Stimulated activated naive B cell treated with anti-CD40 and anti-IgM and Interleukin-4, amounts not matched to agents 10 μg/mL and 1 μg/mL and 100 μg/mL, for 72 hours (primary cell): ENCODE results near the gene SLC9C1.

Source experiments
- ATAC-seq, 2 donors: fragments of 150-1000 bp; cut with Tn5 transposase; replicated peaks; 2 replicates each; pipeline ENCODE4 v1.10.0; 2021; ENCODE audit warnings: moderate library complexity in 1 of 2
- DNase-seq: peaks from one replicate; pipeline ENCODE4 v3.0.0; 2021
- H3K27ac Mint-ChIP-seq: one replicate; pipeline ENCODE4 v1.8.0; 2022; ENCODE audit warnings: mild to moderate bottlenecking, mixed read lengths
- H3K27me3 Mint-ChIP-seq, 2 donors: one replicate each; pipeline ENCODE4 v1.8.0; 2022; ENCODE audit warnings: mixed read lengths in 2 of 2
- H3K36me3 Mint-ChIP-seq, 2 donors: one replicate each; pipeline ENCODE4 v1.8.0; 2022; ENCODE audit warnings: mixed read lengths in 2 of 2, mild to moderate bottlenecking in 1 of 2
- H3K4me1 Mint-ChIP-seq, 2 donors: one replicate each; pipeline ENCODE4 v1.8.0; 2022; ENCODE audit warnings: mixed read lengths in 2 of 2, mild to moderate bottlenecking in 1 of 2
- H3K4me3 Mint-ChIP-seq, 2 donors: one replicate each; pipeline ENCODE4 v1.8.0; 2022; ENCODE audit warnings: mild to moderate bottlenecking in 2 of 2, mixed read lengths in 2 of 2, moderate library complexity in 1 of 2
- H3K9me3 Mint-ChIP-seq, 2 donors: one replicate each; pipeline ENCODE4 v1.8.0; 2022; ENCODE audit warnings: mixed read lengths in 2 of 2, mild to moderate bottlenecking in 1 of 2

Gene SLC9C1

GRCh38 chr3:112127522-112128494, 166.2 kb downstream of the SLC9C1 start:
- H3K4me1 Mint-ChIP-seq = peaks cover 67 to 92% of the 10 kb centered on the region in 2 donors

GRCh38 chr3:112126511-112126911, 167.5 kb downstream of the SLC9C1 start:
- peaks cover 70 to 95% of the 10 kb centered on the region in 2 donors for H3K4me1 Mint-ChIP-seq
- H3K27ac Mint-ChIP-seq = peak overlapping the region; percentile 90
- DNase-seq (no peak), ATAC-seq (no peak)
- peaks cover 10 to 36% of the 10 kb centered on the region in 2 donors for H3K36me3 Mint-ChIP-seq
- H3K4me3 Mint-ChIP-seq = peak overlapping the region; percentile 7 to 46
- no peaks in the 10 kb centered on the region for H3K27me3 Mint-ChIP-seq
- no peaks in the 10 kb centered on the region for H3K9me3 Mint-ChIP-seq

More at GRCh38 chr3:112127522-112128494, 166.2 kb downstream of the SLC9C1 start:
- Mint-ChIP-seq H3K9me3 (no peaks in the 10 kb centered on the region), H3K27me3 (no peaks in the 10 kb centered on the region), H3K36me3 (peaks cover 10 to 34% of the 10 kb centered on the region in 2 donors), H3K27ac (peak overlapping the region; percentile 69), H3K4me3 (peak overlapping the region; percentile 10 to 50)
- DNase-seq (no peak), ATAC-seq (peak; percentile 19 to 22)

- Mint-ChIP-seq H3K36me3 (peaks cover 6 to 31% of the 10 kb centered on the region in 2 donors), H3K4me1 (peaks cover 68 to 94% of the 10 kb centered on the region in 2 donors), H3K4me3 (peak overlapping the region in 1 of 2 donors; percentile 50), H3K27me3 (no peaks in the 10 kb centered on the region), H3K9me3 (no peaks in the 10 kb centered on the region), H3K27ac (peak overlapping the region; percentile 63)
- no peak for ATAC-seq
- no peak for DNase-seq
These were observed 169.0 kb downstream of the SLC9C1 start for GRCh38 chr3:112124907-112125607.

- ATAC-seq = peak; percentile 41 to 50
- Mint-ChIP-seq H3K4me1 (peaks cover 69 to 94% of the 10 kb centered on the region in 2 donors), H3K36me3 (peaks cover 10 to 35% of the 10 kb centered on the region in 2 donors), H3K27ac (no peak overlapping the region), H3K27me3 (no peaks in the 10 kb centered on the region), H3K9me3 (peaks cover 0 to 1% of the 10 kb centered on the region in 2 donors), H3K4me3 (no peak overlapping the region)
- no peak for DNase-seq
These were observed 170.5 kb downstream of the SLC9C1 start for GRCh38 chr3:112123548-112123947.

GRCh38 chr3:112122870-112123269, 171.1 kb downstream of the SLC9C1 start:
- Mint-ChIP-seq H3K4me3 (no peak overlapping the region), H3K36me3 (peaks cover 10 to 35% of the 10 kb centered on the region in 2 donors), H3K27ac (peak overlapping the region; percentile 62), H3K9me3 (peaks cover 0 to 1% of the 10 kb centered on the region in 2 donors), H3K4me1 (peaks cover 69 to 94% of the 10 kb centered on the region in 2 donors), H3K27me3 (no peaks in the 10 kb centered on the region)
- DNase-seq (no peak), ATAC-seq (no peak)

GRCh38 chr3:112121577-112122547, 172.2 kb downstream of the SLC9C1 start:
- DNase-seq (no peak), ATAC-seq (no peak)
- no peaks in the 10 kb centered on the region for H3K27me3 Mint-ChIP-seq
- peaks cover 0 to 1% of the 10 kb centered on the region in 2 donors for H3K9me3 Mint-ChIP-seq
- peaks cover 10 to 35% of the 10 kb centered on the region in 2 donors for H3K36me3 Mint-ChIP-seq
- no peak overlapping the region for H3K4me3 Mint-ChIP-seq
- peak overlapping the region; percentile 82 for H3K27ac Mint-ChIP-seq
- H3K4me1 Mint-ChIP-seq = peaks cover 73 to 94% of the 10 kb centered on the region in 2 donors

- H3K36me3 Mint-ChIP-seq = peaks cover 9 to 22% of the 10 kb centered on the region in 2 donors
- H3K4me3 Mint-ChIP-seq = peak overlapping the region; percentile 37 to 55
- peaks cover 0 to 1% of the 10 kb centered on the region in 2 donors for H3K9me3 Mint-ChIP-seq
- peak; percentile 38 to 45 for ATAC-seq
- no peak for DNase-seq
- no peaks in the 10 kb centered on the region for H3K27me3 Mint-ChIP-seq
- peak overlapping the region; percentile 92 for H3K27ac Mint-ChIP-seq
- H3K4me1 Mint-ChIP-seq = peaks cover 69 to 94% of the 10 kb centered on the region in 2 donors
These were observed 173.8 kb downstream of the SLC9C1 start for GRCh38 chr3:112119962-112120836.

GRCh38 chr3:112117841-112118571, 176.0 kb downstream of the SLC9C1 start:
- Mint-ChIP-seq H3K4me3 (peak overlapping the region; percentile 11 to 50), H3K36me3 (peaks cover 7% of the 10 kb centered on the region in 2 donors), H3K4me1 (peaks cover 71 to 92% of the 10 kb centered on the region in 2 donors), H3K27ac (peak overlapping the region; percentile 92), H3K27me3 (no peaks in the 10 kb centered on the region), H3K9me3 (peaks cover 0 to 1% of the 10 kb centered on the region in 2 donors)
- ATAC-seq (peak; percentile 62 to 64), DNase-seq (peak; percentile 74)

GRCh38 chr3:112117415-112117814, 176.6 kb downstream of the SLC9C1 start:
- ATAC-seq (no peak), DNase-seq (no peak)
- Mint-ChIP-seq H3K4me1 (peaks cover 72 to 92% of the 10 kb centered on the region in 2 donors), H3K36me3 (peaks cover 4 to 7% of the 10 kb centered on the region in 2 donors), H3K27ac (peak overlapping the region; percentile 66), H3K4me3 (peak overlapping the region in 1 of 2 donors; percentile 42), H3K9me3 (peaks cover 0 to 1% of the 10 kb centered on the region in 2 donors), H3K27me3 (no peaks in the 10 kb centered on the region)

GRCh38 chr3:112116748-112117186, 177.2 kb downstream of the SLC9C1 start:
- H3K36me3 Mint-ChIP-seq = peaks cover 4 to 7% of the 10 kb centered on the region in 2 donors
- peaks cover 73 to 92% of the 10 kb centered on the region in 2 donors for H3K4me1 Mint-ChIP-seq
- peak overlapping the region; percentile 10 for H3K27ac Mint-ChIP-seq
- peak overlapping the region in 1 of 2 donors; percentile 33 for H3K4me3 Mint-ChIP-seq
- no peak for ATAC-seq
- DNase-seq = no peak
- H3K27me3 Mint-ChIP-seq = no peaks in the 10 kb centered on the region
- H3K9me3 Mint-ChIP-seq = peaks cover 0 to 1% of the 10 kb centered on the region in 2 donors

- ATAC-seq = no peak
These were observed 178.1 kb downstream of the SLC9C1 start for GRCh38 chr3:112115806-112116383.

More at GRCh38 chr3:112115806-112116383, 178.1 kb downstream of the SLC9C1 start:
- Mint-ChIP-seq H3K4me3 (peak overlapping the region; percentile 48 to 62), H3K36me3 (peaks cover 4 to 7% of the 10 kb centered on the region in 2 donors), H3K27ac (peak overlapping the region; percentile 68), H3K27me3 (no peaks in the 10 kb centered on the region), H3K4me1 (peaks cover 69 to 88% of the 10 kb centered on the region in 2 donors), H3K9me3 (peaks cover 0 to 1% of the 10 kb centered on the region in 2 donors)
- DNase-seq = no peak
